HCT116 (cell line): ENCODE measurements around the gene LRP2. TPM values are rescaled to one million over a fixed set of nuclear protein-coding genes. Genes with fewer than 3 reads are reported as not detected.

Experiments used
- ATAC-seq: fragments of 200-7000 bp; cut with Tn5 transposase; 2 replicates; pipeline ENCODE4 v1.9.1; 2020; ENCODE audit warnings: mild to moderate bottlenecking, moderate library complexity
- BruUV-seq: library from RNA; stranded (reverse); fragments of 400-500 nt; replicated peaks from 2 replicates; lab custom pipeline; 2021; lab: Mats Ljungman, UMichigan
- CTCF ChIA-PET: fragments of 300-600 bp; sonication (Branson Sonifier 250); formaldehyde crosslinking; loops from one replicate; lab custom pipeline; 2021; ENCODE audit warnings: antibody characterized with exemption; lab: Charles Lee
- POLR2A ChIA-PET: fragments of 300-600, 350-600 bp; sonication (Branson Sonifier 250); formaldehyde crosslinking; loops from one replicate; lab custom pipeline; 2021; ENCODE audit warnings: antibody characterized with exemption; lab: Charles Lee
- RAD21 ChIA-PET, 2 experiments: fragments of 300-600 bp; sonication (Branson Sonifier 250); formaldehyde crosslinking; loops; one replicate each; lab custom pipeline; 2023; ENCODE audit warnings: low total read pairs in 2 of 2; ENCODE audit not compliant: uncharacterized antibody in 2 of 2, unreplicated experiment in 2 of 2, low non-redundant PET in 1 of 2; lab: Charles Lee
- DNase-seq: peaks from one replicate; pipeline ENCODE4 v3.0.0-alpha.2; 2010; ENCODE audit warnings: low read depth, low spot score
- H2AFZ ChIP-seq: fragments of 200-600 bp; shearing (Covaris generic), sonication (generic); 2 replicates; pipeline ENCODE4 v1.6.1; 2017; ENCODE audit warnings: low read depth, mixed run types, mixed read lengths, antibody characterized with exemption, low read length; ENCODE audit not compliant: poor library complexity, severe bottlenecking
- H3K27ac ChIP-seq: 2 replicates; pipeline ENCODE4 v1.5.1; 2012; ENCODE audit warnings: low read depth, low read length
- H3K27me3 ChIP-seq: fragments of 200-600 bp; sonication (generic); 2 replicates; pipeline ENCODE4 v1.6.1; 2016; ENCODE audit warnings: mixed run types, low read length, mixed read lengths; ENCODE audit not compliant: insufficient read depth
- H3K36me3 ChIP-seq, 2 experiments: fragments of 200-500 bp in 1 of 2; fragments of 200-600 bp in 1 of 2; sonication (Bioruptor generic) in 1 of 2; sonication (generic) in 1 of 2; 2 replicates each; pipeline versions ENCODE4 v1.5.1 to v1.6.1; 2014 to 2016; ENCODE audit warnings: low read length in 2 of 2, inconsistent platforms in 1 of 2, mixed read lengths in 1 of 2, mixed run types in 1 of 2; ENCODE audit not compliant: insufficient read depth in 2 of 2, control insufficient read depth in 1 of 2
- H3K4me1 ChIP-seq, 2 experiments: fragments of 200-600 bp in 1 of 2; sonication (generic) in 1 of 2; 2 replicates each; pipeline versions ENCODE4 v1.5.1 to v1.6.1; 2012 to 2017; ENCODE audit warnings: low read length in 2 of 2, inconsistent platforms in 1 of 2, mild to moderate bottlenecking in 1 of 2, mixed read lengths in 1 of 2, mixed run types in 1 of 2, moderate library complexity in 1 of 2; ENCODE audit not compliant: insufficient read depth in 2 of 2, control insufficient read depth in 1 of 2
- H3K4me2 ChIP-seq: fragments of 200-600 bp; sonication (generic); 2 replicates; pipeline ENCODE4 v1.6.1; 2017; ENCODE audit warnings: mixed run types, low read length, mixed read lengths
- H3K4me3 ChIP-seq, 2 experiments: fragments of 200-600 bp in 1 of 2; sonication (generic) in 1 of 2; replicated peaks in 1 of 2; 2 replicates each; pipeline ENCODE4 v1.5.1; 2011 to 2016; ENCODE audit warnings: low read length in 2 of 2, control low read depth in 1 of 2, low read depth in 1 of 2, mild to moderate bottlenecking in 1 of 2, mixed read lengths in 1 of 2, mixed run types in 1 of 2
- H3K79me2 ChIP-seq: fragments of 200-600 bp; sonication (generic); 2 replicates; pipeline ENCODE4 v1.6.1; 2017; ENCODE audit warnings: mild to moderate bottlenecking, mixed run types, low read length, moderate library complexity, mixed read lengths; ENCODE audit not compliant: insufficient read depth
- H3K9ac ChIP-seq: fragments of 200-600 bp; sonication (generic); 2 replicates; pipeline ENCODE4 v1.6.1; 2016; ENCODE audit warnings: low read length, mixed read lengths
- H3K9me2 ChIP-seq: fragments of 200-600 bp; sonication (generic), shearing (Covaris generic); 2 replicates; pipeline ENCODE4 v1.6.1; 2017; ENCODE audit warnings: mixed run types, mild to moderate bottlenecking, moderate library complexity; ENCODE audit not compliant: insufficient read depth
- H3K9me3 ChIP-seq, 2 experiments: fragments of 200-500 bp in 1 of 2; fragments of 200-600 bp in 1 of 2; sonication (Bioruptor generic) in 1 of 2; sonication (generic) in 1 of 2; 2 replicates each; pipeline ENCODE4 v1.6.1; 2014 to 2017; ENCODE audit warnings: low read length in 2 of 2, mixed read lengths in 2 of 2, inconsistent platforms in 1 of 2, low read depth in 1 of 2, mild to moderate bottlenecking in 1 of 2, mixed run types in 1 of 2, moderate library complexity in 1 of 2; ENCODE audit not compliant: control insufficient read depth in 1 of 2, insufficient read depth in 1 of 2
- H4K20me1 ChIP-seq: fragments of 200-600 bp; sonication (generic), shearing (Covaris generic); 2 replicates; pipeline ENCODE4 v1.6.1; 2017; ENCODE audit warnings: mixed run types, mild to moderate bottlenecking, moderate library complexity; ENCODE audit not compliant: insufficient read depth
- CTCF ChIP-seq, 3 experiments: fragments of 200-600 bp in 1 of 3; sonication (generic) in 1 of 3; IDR thresholded peaks in 2 of 3; conservative IDR thresholded peaks in 1 of 3; 2 replicates each; pipeline ENCODE4 v1.5.1; 2012 to 2017; ENCODE audit warnings: low read depth in 2 of 3, low read length in 2 of 3, antibody characterized with exemption in 1 of 3, borderline replicate concordance in 1 of 3, control low read depth in 1 of 3, mild to moderate bottlenecking in 1 of 3, mixed read lengths in 1 of 3, mixed run types in 1 of 3, moderate library complexity in 1 of 3; ENCODE audit not compliant: insufficient read depth in 1 of 3
- EGR1 ChIP-seq: IDR thresholded peaks from 2 replicates; pipeline ENCODE4 v1.6.1; 2012; ENCODE audit warnings: low read depth
- EZH2 ChIP-seq: fragments of 200-600 bp; sonication (generic); IDR thresholded peaks from 2 replicates; pipeline ENCODE4 v1.6.1; 2017; ENCODE audit warnings: antibody characterized with exemption, mixed run types
- JUND ChIP-seq: IDR thresholded peaks from 2 replicates; pipeline ENCODE4 v1.6.1; 2012
- POLR2A ChIP-seq: IDR thresholded peaks from 2 replicates; pipeline ENCODE4 v1.7.0; 2011; ENCODE audit warnings: borderline replicate concordance; ENCODE audit not compliant: insufficient read depth, insufficient read length; ENCODE audit errors: extremely low read depth
- POLR2AphosphoS5 ChIP-seq: IDR thresholded peaks from 2 replicates; pipeline ENCODE4 v1.6.1; 2011; ENCODE audit warnings: mild to moderate bottlenecking, low read depth, low read length, moderate library complexity
- REST ChIP-seq: IDR thresholded peaks from 2 replicates; pipeline ENCODE4 v1.6.1; 2012; ENCODE audit warnings: low read depth
- SIN3A ChIP-seq: IDR thresholded peaks from 2 replicates; pipeline ENCODE4 v1.6.1; 2012; ENCODE audit warnings: low read depth
- intact Hi-C: fragments of 100-400 bp; cut with micrococcal nuclease; formaldehyde crosslinking; loops from 2 replicates; pipeline ENCODE4 v1.10.0; 2022
- total RNA-seq: library from RNA; stranded (reverse); gene quantifications from one replicate; pipeline ENCODE4 v1.2.1, GENCODE V29; 2021; ENCODE audit not compliant: unreplicated experiment

LRP2 gene
- total RNA-seq, 1 experiment from 2014 or later = 0.20 TPM

GRCh38 chr2:169286624-169287231 is 75.6 kb downstream of the LRP2 start:
- BruUV-seq = no TSS peak
- Histone ChIP-seq H3K9me3 (no peaks in the 10 kb centered on the region), H3K79me2 (no peaks in the 10 kb centered on the region), H3K36me3 (no peaks in the 10 kb centered on the region), H3K9me2 (no peaks in the 10 kb centered on the region), H3K27me3 (no peaks in the 10 kb centered on the region; the same call in 1 of the 2 replicates), H3K9ac (no peak overlapping the region), H3K4me2 (no peak overlapping the region), H3K4me1 (no peaks in the 10 kb centered on the region), H4K20me1 (no peaks in the 10 kb centered on the region), H3K4me3 (no peak overlapping the region), H3K27ac (no peak overlapping the region), H2AFZ (no peak overlapping the region)
- POLR2A ChIA-PET = no interaction called here
- intact Hi-C loops = no loop called here
- DNase-seq (no peak), ATAC-seq (no peak)
- no peak for TF ChIP-seq SIN3A
- RAD21 ChIA-PET = no interaction called here
- CTCF ChIA-PET = no interaction called here

GRCh38 chr2:169285531-169286235 is 76.7 kb downstream of the LRP2 start:
- H3K36me3 ChIP-seq = no peaks in the 10 kb centered on the region
- no peaks in the 10 kb centered on the region for H3K79me2 ChIP-seq
- no peak for ATAC-seq
- H4K20me1 ChIP-seq = no peaks in the 10 kb centered on the region
- intact Hi-C loops = no loop called here
- BruUV-seq = no TSS peak
- H3K27me3 ChIP-seq = no peaks in the 10 kb centered on the region; the same call in 1 of the 2 replicates
- DNase-seq = no peak
- H3K9me3 ChIP-seq = no peaks in the 10 kb centered on the region
- TF ChIP-seq POLR2AphosphoS5 (no peak), EGR1 (no peak), POLR2A (no peak), REST (no peak), EZH2 (no peak), JUND (no peak), CTCF (IDR thresholded peaks at IDR 0.05 in 2 of 3, conservative IDR thresholded peaks at IDR 0.05 in 1 of 3; ENCODE audit: borderline replicate concordance in 1 of 3, insufficient read depth in 1 of 3, low read depth in 2 of 3, low read length in 2 of 3) (no peak), SIN3A (no peak)
- no peaks in the 10 kb centered on the region for H3K9me2 ChIP-seq
- no peak overlapping the region for H3K27ac ChIP-seq
- H3K9ac ChIP-seq = no peak overlapping the region
- ChIA-PET POLR2A (no interaction called here), CTCF (no interaction called here), RAD21 (no interaction called here)
- H2AFZ ChIP-seq = no peak overlapping the region
- H3K4me3 ChIP-seq = no peak overlapping the region
- H3K4me2 ChIP-seq = no peak overlapping the region
- no peaks in the 10 kb centered on the region for H3K4me1 ChIP-seq
